Raji (cell line): ENCODE results near the gene ESAM.

Experiments used
- POLR2A ChIP-seq: IDR thresholded peaks from 2 replicates; pipeline ENCODE4 v1.6.1; 2011; ENCODE audit warnings: low read depth, low read length, control low read depth; ENCODE audit not compliant: insufficient read depth

ESAM gene

DNA sequence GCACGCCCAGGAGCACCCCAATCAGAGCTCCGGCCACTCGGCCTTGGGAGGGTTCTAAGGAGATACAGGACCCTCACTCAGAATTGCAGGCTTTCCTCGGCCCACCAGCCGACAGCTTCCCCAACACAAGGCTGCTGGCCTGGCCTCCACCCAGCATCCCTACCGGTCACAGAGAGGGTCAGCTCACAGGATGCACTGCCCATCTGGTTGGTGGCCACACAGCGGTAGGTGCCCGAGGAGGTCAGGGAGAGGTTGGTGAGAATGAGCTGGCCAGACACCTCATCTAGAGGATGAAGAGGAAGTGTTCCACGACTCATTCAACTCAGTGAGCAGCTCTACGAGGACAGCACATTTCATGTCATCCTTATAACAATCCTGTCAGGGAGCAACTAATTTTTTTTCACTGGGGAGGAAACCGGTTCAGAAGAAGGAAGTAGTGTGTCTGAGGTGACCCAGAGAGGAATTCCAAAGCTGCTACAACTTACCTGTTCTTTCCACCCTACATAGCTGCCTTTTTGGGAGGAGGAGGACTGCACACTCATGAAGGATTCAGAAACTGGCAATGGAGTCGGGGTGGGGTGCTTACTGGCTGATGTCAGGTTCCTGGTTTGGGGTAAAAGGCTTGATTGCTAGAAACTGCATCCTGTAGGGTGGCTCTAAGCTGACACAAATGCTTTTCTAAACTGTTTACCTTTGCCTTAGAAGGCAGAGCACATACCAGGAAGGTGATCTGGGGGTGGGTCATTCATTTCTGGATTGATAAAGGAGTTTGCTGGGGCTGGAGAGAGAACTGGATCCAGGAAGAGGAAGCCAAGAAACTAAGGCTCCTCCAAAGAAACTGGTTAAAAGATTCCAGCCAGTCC lies 13.4 kb downstream of the ESAM start:
- no peak for TF ChIP-seq POLR2A

DNA sequence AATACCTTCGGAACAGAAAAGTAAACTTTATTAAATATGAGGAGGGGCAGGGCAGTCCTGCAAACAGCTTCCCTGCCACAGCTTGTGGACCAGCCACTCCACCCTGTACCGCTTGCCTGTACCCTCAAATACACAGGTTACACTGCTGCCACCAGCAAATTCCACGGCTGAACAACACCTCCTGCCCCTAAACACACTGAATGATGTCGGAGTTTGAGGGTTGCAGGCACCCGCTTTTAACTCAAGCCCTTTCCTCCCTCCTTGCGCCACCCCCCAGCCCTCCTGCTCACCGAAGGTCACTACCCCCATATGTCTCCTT lies 14.0 kb downstream of the ESAM start:
- no peak for TF ChIP-seq POLR2A

DNA sequence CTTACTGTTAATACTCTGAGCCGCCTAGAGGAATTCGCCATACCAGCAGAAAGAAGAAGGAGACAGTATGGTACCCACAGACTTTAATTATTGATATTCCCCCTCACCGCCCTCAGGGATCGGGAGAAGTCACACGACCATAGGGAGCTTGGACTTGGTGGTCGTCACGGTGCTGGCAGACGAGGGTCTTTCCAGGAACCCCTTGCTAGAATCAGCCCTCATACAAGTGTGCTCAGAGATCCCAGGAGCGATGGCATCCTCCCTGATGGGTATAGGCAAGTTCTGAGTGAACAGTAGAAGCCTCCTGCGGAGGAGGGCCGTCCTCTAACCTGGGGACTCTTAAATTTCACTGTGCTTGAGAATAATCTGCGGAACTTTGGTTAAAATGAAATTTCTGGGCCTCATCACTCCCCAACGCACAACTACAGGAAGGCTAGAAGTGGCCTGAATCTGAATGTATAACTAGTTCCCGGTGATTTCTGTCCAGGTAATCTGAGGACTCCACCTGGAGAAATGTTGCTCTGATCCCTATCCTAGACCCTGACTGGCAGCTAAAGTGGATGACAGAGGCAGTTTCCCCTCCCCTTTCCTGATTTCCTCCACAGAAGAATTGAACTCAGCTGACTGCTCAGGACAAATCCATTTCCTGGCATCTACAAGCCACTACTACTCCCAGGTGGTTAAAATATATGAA lies 14.5 kb downstream of the ESAM start:
- no peak for TF ChIP-seq POLR2A

DNA sequence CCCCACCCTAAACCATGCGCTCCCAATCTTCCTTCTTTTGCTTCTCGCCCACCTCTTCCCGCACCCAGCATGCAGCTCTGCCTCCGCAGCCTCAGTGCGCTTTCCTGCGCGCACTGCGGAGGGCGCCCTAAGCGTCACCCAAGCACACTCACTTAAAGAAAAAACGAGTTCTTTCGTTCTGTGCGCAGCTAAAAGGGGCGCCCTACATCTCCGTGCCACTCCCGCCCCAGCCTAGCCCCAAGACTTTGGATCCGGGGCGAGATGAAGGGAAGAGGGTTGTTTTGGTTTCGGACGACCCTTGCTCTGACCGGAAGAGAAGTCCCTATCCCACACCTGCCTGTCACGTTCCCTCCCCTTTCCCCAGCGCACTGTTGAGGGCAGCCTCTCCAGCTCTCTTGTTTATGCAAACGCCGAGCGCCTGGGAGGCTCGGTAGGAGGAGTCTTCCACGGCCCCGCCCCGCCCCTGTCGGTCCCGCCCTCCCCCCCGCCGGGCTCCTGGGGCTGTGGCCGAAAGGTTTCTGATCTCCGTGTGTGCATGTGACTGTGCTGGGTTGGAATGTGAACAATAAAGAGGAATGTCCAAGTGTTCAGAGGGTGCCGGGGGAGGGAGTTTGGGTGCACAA lies 15.4 kb downstream of the ESAM start:
- peak; percentile 70 for TF ChIP-seq POLR2A

DNA sequence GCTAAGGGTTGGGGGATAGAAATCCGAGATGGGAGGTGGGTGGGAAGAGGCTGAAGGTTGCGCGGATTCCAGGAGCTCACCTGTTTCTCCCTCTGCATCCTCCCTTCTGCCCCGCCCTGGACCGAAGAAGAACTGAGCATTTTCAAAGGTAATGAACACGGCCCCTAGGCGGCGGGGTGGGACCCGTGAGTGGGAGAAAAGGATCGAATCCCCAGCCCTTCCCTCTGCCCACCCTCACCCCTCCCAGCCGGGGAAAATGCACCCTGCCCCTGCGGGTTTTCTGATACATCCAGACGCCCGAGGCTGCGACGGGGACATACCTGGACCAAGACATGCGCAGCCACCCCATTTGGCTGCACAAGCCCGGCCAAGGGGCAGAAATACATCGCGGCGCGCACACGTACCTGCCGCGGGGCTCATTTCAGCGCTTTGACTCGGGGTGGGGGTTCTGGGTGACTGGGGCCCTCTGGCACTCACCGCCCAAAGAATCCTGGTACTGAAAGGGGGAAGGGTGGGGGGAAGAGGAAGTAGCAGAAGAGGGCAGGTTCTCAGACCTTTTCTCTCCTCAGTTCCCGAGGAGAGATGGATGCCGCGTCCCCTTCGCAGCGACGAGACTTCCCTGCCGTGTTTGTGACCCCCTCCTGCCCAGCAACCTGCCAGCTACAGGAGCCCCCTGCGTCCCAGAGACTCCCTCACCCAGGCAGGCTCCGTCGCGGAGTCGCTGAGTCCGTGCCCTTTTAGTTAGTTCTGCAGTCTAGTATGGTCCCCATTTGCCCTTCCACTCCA lies 16.1 kb downstream of the ESAM start:
- TF ChIP-seq POLR2A: 0 out of 2 replicates have a peak, but pooled peaks have one; percentile 10

DNA sequence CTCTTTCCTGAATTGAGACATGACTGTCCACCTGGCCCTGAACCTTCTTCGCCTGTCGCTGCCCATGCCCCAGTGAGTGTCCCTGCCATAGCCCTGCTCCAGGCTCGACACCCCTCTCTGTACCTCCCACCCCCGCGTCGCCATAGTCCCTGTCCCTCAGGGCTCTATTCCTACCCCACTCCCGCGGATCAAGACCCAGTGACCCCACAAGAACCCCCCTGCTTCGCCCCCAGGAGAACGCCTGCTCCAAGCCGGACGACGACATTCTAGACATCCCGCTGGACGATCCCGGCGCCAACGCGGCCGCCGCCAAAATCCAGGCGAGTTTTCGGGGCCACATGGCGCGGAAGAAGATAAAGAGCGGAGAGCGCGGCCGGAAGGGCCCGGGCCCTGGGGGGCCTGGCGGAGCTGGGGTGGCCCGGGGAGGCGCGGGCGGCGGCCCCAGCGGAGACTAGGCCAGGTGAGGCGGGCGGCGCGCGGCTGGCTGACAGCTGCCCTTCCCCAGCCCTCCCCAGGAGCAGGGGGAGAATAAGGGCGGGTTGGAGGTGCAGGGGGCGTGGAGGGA lies 16.7 kb downstream of the ESAM start:
- no peak for TF ChIP-seq POLR2A

DNA sequence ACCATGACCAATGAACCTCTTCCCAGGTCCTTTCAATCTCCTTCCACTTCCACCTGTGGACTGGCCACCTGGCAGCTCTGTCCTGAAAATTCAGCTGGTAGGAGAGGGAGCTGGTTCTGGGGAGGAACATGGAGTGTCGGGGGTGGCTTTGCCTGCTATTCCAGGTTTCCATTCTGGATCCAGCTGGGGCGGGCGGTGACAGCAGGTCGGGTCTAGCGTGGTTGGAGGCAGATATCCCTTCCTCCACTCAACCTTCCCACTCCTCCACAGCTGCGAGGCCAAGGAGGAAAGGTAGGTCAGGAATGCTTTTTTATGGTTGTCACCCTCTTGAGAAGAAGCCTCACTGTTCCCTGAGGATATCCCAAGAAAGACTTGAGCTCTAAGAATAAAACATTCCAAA lies 19.0 kb downstream of the ESAM start:
- TF ChIP-seq POLR2A: no peak

DNA sequence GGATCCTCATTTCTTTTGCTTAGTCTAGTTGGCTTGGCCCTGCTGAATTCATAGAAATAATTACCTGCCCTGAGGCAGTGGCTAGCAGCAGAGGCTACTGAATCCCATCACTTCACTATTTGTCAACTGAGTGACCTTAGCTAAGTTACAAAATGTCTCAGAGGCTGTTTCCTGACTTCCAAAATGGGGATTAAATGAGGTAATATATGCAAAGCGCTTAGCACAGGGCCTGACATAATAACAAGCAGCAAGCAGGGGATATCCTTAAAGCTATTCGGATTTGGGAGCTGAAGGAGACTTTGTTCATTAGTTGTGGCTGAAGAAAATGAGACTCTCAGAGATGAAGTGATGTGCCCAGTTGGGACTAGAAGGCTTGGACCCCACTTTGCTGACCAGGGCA lies 19.5 kb downstream of the ESAM start:
- TF ChIP-seq POLR2A: no peak

DNA sequence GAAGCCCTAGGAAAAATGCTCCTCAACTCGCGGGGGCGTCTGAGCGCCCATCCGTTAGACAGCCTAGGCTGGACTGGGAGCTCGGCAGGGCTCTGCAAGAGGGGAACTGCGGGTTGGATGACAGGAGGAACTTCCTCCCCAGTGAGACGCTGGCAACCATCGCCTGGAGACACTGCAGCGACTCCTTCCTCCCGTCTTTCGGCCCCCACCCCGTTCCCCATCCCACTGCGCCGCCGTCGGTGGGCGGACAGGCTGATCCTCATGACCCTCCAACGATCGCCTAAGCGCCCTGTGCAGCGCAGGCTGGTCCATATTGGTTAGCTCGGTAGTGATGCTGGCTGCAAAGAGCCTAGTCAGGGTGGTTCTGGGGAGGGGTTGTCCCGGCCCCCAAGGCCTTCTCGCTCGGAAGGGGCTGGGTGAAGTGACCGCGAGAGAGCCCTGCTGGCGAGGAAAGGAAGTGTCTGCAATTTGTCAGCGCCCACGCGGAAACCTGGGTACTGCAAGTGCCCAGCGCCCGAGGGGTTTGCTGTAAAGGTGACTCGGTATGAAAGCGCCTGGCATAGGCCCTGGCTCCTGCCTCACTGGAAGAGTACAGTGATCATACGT lies 21.7 kb downstream of the ESAM start:
- TF ChIP-seq POLR2A: no peak

DNA sequence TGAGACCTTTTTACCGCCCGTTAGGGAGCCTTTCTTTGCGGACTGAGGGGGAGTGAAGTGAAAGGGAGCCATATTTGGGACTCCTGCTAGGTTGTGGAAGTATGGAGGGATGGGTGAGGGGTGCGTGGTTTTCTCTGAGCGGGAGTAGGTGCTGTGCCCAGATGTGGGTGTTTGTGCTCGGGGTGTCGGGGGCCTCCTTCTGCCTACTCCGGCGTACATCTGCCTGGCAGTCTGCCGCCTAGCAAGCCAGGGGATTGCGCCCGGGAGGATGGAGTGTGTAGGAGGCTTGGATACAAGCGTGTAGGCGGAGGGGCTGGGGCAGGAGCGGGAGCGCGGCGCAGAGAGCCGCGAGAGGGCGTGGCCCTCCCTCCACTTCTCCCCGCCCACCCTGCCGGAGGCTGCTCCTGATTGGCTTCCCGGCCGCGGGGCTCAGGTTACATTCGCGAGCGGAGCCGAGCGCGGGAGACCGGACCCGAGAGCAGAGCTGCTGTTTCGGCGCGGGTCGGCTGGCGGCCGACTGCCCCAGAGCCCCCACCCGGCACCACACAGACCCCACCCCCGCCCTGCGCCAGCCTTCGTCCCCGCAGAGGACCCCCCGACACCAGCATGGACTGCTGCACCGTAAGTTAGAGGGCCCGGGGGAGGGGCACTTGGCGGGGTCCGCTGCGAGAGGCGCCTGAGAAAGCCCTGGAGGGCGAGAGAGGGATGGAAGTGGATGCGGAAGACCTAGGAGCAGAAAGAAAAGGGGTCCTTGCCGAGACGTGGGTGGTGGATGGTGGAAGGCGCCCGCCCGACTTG lies 22.4 kb downstream of the ESAM start, which contains the start of gene NRGN:
NRGN (plus strand) TSS at position 464 of the 798 bp plus-strand sequence; CDS start at position 607, 143 bp downstream.
- peak; percentile 49 for TF ChIP-seq POLR2A

DNA sequence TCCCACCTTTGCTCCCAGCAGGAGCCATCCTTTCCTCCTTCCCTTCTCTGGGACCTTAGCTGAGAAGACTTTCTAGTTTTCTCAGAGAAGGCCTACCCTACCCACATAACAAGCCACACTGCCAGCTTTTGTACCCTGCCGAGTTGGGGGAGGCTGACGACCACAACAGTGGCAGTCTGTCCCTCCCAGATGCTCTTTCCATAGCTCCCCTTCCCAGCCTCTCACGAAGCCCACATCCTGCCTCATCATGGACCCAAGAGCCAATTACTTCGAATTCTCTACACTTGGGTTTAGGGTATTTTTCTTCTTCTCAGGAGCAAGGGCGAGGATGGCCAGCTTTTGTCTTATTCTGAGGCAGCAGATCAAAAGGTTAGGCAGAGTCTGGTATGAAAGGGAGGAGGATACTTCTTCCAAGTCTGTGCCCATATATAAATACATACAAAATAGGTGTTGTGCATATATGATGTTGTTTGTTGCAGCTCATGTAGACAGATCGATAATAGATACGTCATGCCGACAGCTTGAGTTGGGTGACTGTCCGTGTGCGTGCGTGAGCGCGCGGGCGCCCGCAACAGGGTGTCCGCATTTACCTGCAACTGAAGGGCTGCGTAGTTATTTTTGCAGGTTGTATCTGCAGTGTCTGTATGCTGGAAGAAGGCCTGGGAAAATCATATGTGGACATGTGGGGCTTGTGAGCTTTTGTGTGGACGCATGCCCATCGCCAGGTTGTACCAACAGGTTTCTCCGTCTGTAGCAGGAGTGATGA lies 23.2 kb downstream of the ESAM start:
- no peak for TF ChIP-seq POLR2A

DNA sequence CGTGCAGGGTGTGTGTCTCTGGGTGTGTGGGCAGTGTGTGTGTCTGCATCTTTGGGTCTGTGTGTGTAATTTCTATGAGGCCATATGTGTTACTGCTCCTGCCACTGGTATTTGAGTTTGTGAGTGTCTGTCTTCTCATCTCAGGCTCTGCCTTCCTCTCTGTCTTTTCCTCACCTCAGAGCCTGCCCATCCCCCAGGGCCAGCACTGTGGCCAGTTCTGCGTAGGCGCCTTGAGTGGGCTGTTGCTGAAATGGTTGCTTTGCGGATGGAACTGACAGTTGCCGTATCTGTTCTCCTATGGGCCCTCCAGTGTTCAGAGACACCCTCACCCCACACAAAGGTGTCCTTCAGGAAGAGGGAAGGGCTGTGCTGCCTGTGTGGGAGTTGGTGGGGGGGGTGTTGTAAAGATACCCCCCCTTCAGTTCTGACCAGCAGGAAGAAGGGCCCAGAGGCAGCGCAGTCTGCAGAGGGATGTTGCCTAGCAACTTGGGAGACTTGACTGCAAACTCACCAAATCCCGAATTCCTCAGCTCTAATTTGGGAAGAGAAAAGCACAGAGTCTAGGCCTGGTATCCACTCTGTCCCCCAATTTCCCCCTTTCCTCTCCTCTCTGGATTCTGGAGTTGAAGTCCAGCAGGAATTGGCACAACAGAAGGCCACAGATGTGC lies 24.3 kb downstream of the ESAM start:
- no peak for TF ChIP-seq POLR2A

DNA sequence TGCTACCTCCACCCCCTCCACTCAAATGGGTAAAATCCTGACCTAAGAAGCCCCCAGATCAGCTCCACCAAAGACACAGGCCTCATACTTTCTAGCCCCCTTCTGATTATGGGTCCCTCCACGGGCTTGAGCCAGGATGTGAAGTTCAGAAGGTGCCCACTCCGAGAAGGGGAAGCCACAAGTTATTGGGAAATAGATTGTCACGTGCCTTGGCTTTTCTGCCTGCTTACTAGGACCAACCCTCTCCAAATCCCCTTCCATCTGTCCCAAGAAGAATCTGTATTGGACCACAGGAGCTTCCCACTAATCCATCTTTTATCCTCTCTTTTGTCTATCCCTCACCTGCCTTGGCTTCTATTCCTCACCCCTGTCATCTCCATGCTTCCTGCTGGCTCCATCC lies 25.4 kb downstream of the ESAM start:
- no peak for TF ChIP-seq POLR2A

DNA sequence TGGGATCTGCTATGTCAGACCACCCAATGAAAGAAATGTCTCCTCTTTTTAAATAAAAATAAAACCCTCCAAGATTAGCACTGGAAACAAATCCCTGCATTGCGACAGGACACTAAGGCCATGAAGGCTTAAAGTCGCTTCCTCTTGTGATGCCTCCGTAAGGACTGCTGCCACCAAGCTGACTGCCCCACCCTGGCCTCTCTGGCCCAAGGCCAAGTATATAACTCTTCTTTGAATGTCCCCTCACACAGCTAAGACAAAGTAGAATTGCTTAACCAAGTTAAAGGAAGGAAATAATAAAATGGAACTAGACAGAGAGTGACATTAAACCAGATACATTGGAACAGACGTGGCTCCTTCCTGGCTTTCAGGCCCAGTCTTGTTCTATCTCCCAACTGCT lies 29.9 kb downstream of the ESAM start:
- TF ChIP-seq POLR2A: no peak
